ENCODE data around the gene LILRA6. TPM values are rescaled to one million over a fixed set of nuclear protein-coding genes. Genes with fewer than 3 reads are reported as not detected.
"Not testable (repeated sequence)": the region's sequence is repeated elsewhere in the genome, so short reads cannot be mapped to it uniquely, and the experiment has no call there.

Gene LILRA6
- total RNA-seq, 1 donor from 2014 or later: not detected

- no peak for DNase-seq (ENCODE audit: low read depth)
- TF ChIP-seq CTCF (conservative IDR thresholded peaks at IDR 0.05; ENCODE audit: low read depth, low read length): no peak
- H3K4me3 ChIP-seq (ENCODE audit: low read depth, low read length): no peak overlapping the region
Measured at GRCh38 chr19:54207983-54208783, 34.4 kb downstream of the LILRA6 start.

DNA sequence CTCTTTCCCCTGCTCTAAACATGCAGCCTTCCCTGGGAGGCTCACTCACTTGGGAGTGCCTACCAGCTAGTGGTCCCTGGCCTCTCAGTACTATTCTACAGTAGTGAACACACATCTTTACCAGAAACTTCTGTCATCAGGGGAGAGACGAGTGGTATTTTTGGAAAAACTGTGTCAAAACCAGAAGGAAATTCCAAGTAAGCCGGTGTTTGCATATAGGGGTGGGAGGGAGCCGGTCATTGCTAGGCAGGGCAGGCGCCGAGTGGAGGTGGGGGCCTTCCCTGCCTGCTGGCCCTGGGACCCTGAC lies 35.0 kb downstream of the LILRA6 start:
- H3K4me3 ChIP-seq (ENCODE audit: low read depth, low read length): no peak overlapping the region
- no peak for DNase-seq (ENCODE audit: low read depth)
- TF ChIP-seq CTCF (conservative IDR thresholded peaks at IDR 0.05; ENCODE audit: low read depth, low read length): no peak

- not testable (repeated sequence) for DNase-seq (ENCODE audit: low read depth); H3K4me3 ChIP-seq (ENCODE audit: low read depth, low read length)
Measured at GRCh38 chr19:54207193-54207592, 35.4 kb downstream of the LILRA6 start.

DNA sequence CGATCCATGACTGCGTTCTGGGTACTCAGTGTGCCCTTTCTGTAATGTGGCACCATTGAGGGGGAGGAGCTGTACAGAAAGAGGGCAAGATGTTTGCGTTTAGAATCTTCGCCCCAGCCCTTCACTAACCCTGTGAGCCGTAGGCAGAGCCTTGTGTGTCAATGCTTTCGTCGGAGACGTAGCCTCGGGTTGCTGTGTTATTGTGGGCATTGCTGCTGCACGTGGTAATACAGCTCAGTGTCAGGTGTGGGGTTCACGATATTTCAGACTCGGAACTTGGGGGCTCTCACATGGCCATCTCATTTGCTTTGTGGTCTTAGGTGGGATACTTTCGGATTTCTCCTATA lies 35.8 kb downstream of the LILRA6 start:
- DNase-seq (ENCODE audit: low read depth): no peak
- no peak for TF ChIP-seq CTCF (conservative IDR thresholded peaks at IDR 0.05; ENCODE audit: low read depth, low read length)
- H3K4me3 ChIP-seq (ENCODE audit: low read depth, low read length): no peak overlapping the region

DNA sequence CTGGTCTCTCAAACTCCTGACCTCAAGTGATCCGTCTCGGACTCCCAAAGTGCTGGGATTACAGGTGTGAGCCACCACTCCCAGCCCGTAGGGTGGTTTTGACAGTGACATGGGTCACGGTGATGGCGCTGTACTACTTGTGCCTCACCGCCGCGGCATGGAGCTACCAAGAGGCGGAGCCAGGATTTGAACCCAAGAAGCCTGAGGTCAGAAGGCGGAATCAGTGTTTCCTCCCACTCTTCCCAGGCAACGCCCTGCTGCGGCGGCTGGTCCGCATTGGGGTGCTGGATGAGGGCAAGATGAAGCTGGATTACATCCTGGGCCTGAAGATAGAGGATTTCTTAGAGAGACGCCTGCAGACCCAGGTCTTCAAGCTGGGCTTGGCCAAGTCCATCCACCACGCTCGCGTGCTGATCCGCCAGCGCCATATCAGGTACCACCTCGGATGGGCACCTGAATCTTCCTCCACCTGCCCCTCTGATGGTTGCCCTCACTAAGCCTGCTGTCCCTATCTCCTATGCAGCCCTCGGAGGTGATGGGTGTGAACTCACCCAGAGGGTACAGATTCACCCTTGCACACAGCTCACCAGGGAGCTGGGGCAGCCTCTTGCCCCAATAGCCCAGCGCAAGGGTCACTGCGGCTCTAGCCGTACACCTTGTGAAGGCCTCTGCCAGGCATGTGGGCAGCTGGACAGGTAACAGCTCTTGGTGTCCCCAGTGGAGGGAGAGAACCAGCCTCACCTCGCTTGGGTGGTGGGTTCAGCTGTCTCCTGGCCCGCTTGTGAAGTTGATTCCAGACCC lies 36.4 kb downstream of the LILRA6 start:
- DNase-seq (ENCODE audit: low read depth): no peak
- no peak overlapping the region for H3K4me3 ChIP-seq (ENCODE audit: low read depth, low read length)
- no peak for TF ChIP-seq CTCF (conservative IDR thresholded peaks at IDR 0.05; ENCODE audit: low read depth, low read length)

DNA sequence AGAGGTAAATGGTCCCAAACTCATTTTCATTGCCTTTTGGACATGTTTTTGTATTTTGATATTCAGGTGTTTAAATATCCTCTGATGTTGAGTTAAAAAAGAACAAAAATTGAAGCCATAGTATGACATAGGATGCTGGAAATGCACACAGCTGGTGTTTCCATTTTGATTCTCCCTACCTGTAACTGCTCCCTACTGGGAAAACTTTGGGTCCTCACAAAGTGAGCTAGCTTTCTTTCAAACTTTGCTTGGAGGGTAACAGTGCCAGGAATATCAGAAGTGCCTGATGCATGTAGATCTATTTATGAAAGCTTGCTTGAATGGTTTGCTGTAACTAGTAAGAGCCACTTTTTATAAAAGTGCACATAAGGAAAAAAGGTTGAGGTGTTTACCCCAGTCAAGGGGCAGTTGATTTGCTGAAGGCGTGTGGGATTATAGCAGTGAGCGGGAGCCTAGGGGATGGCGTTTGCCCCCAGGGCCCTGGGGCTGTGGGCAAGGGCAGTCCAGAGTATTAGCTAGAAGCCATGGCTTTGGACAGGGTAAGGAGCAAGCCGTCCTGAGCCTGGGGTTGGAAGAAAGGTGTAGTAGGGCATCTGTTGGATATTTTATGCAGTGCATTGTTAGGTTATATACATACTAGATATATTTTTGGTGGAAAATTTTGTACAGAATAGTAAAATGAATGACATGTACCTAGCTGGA lies 37.7 kb downstream of the LILRA6 start:
- no peak for DNase-seq (ENCODE audit: low read depth)
- no peak overlapping the region for H3K4me3 ChIP-seq (ENCODE audit: low read depth, low read length)
- TF ChIP-seq CTCF (conservative IDR thresholded peaks at IDR 0.05; ENCODE audit: low read depth, low read length): no peak

DNA sequence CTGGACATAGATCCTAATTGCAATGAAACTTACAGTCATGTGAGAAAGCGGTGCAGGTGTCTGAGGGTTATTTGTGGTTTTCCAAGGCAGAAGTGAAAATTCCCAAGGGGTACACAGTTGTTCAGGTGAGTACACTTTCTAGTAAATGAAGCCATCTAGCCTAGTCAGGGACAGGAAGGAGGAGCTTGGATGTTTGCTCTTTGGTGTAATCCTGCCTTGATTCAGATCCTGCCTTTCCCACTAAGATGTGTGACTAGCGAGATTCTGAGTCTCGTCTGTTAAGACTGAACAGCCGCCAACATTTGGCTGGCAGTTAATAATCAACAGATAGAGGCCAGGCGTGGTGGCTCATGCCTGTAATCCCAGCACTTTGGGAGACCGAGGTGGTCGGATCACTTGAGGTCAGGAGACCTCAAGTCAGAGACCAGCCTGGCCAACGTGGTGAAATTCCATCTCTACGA lies 39.4 kb downstream of the LILRA6 start:
- DNase-seq (ENCODE audit: low read depth): no peak
- H3K4me3 ChIP-seq (ENCODE audit: low read depth, low read length): peak overlapping the region; percentile 79
- TF ChIP-seq CTCF (conservative IDR thresholded peaks at IDR 0.05; ENCODE audit: low read depth, low read length): no peak

Measured in epithelial cell of proximal tubule (primary cell).